HEK293 (cell line): Measurements from ENCODE around the gene ARHGAP15.

Experiments used
- CTCF ChIP-seq: fragments of 450-650 bp; formaldehyde crosslinking; IDR thresholded peaks from 2 replicates; pipeline ENCODE4 v1.5.1; 2016; ENCODE audit warnings: missing biosample characterization, missing genetic modification characterization
- KLF10 ChIP-seq: fragments of 450-650 bp; IDR thresholded peaks from 2 replicates; pipeline ENCODE4 v1.5.1; 2018; ENCODE audit warnings: missing biosample characterization, mild to moderate bottlenecking, missing genetic modification characterization
- PBX3 ChIP-seq: sonication (generic); formaldehyde crosslinking; IDR thresholded peaks from 2 replicates; pipeline ENCODE4 v1.8.1; 2022; ENCODE audit warnings: mild to moderate bottlenecking, moderate library complexity, missing genetic modification reagents
- RBAK ChIP-seq: fragments of 450-650 bp; formaldehyde crosslinking; IDR thresholded peaks from 2 replicates; pipeline ENCODE4 v1.5.1; 2016; ENCODE audit warnings: missing biosample characterization, missing genetic modification characterization
- ZNF138 ChIP-seq: fragments of 450-650 bp; formaldehyde crosslinking; IDR thresholded peaks from 2 replicates; pipeline ENCODE4 v1.5.1; 2016; ENCODE audit warnings: missing biosample characterization, missing genetic modification characterization, borderline replicate concordance
- ZNF292 ChIP-seq: fragments of 450-650 bp; formaldehyde crosslinking; IDR thresholded peaks from 2 replicates; pipeline ENCODE4 v1.5.1; 2016; ENCODE audit warnings: low read depth, missing biosample characterization, missing genetic modification characterization, borderline replicate concordance
- ZNF510 ChIP-seq: fragments of 450-650 bp; formaldehyde crosslinking; IDR thresholded peaks from 2 replicates; pipeline ENCODE4 v1.5.1; 2018; ENCODE audit warnings: mild to moderate bottlenecking, missing genetic modification characterization, missing biosample characterization; ENCODE audit not compliant: insufficient replicate concordance
- ZNF585B ChIP-seq: fragments of 450-650 bp; formaldehyde crosslinking; IDR thresholded peaks from 2 replicates; pipeline ENCODE4 v1.5.1; 2016; ENCODE audit warnings: missing biosample characterization, missing genetic modification characterization

DNA sequence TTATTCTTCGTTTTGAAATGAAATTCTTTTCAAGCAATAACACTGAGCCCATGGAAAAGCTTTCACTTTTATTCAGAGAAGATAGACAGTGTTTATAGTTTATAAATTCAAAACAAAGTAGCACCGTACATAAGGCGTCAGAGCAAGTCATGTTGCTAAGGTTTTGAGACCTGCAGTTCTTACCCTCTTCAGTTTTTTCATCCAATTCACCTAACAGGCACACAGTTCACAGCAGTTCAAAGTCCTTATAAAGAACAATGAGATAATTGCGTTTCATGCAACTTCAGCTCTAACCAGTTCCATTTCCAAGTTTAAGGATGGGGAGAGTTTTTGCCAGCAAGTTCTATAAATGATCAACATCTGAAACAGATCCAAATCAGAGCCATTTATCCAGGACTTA is 96.7 kb downstream of the ARHGAP15 start:
- TF ChIP-seq ZNF585B (tag by site-specific recombination), result no peak
- no peak for TF ChIP-seq ZNF292 (tag by site-specific recombination)
- no peak for TF ChIP-seq PBX3 (CRISPR knock-in tag)
- TF ChIP-seq RBAK (tag by site-specific recombination), result no peak
- TF ChIP-seq ZNF510 (tag by site-specific recombination), result no peak
- no peak for TF ChIP-seq CTCF
- no peak for TF ChIP-seq ZNF138 (tag by site-specific recombination)
- no peak for TF ChIP-seq KLF10 (tag by site-specific recombination)
